Measurements from ENCODE around the gene ADAMTSL1.

ADAMTSL1 gene

GRCh38 chr9:18806232-18807080, 332.5 kb downstream of the ADAMTSL1 start:
- Histone ChIP-seq H3K9me3 (ENCODE audit: control insufficient read depth in 1 of 2, low read length in 2 of 2) (no peaks in the 10 kb centered on the region), H3K9ac (ENCODE audit: low read depth in 1 of 2, low read length in 2 of 2) (no peak overlapping the region), H3K4me1 (ENCODE audit: control insufficient read depth in 1 of 2, insufficient read depth in 2 of 2, low read length in 2 of 2) (no peaks in the 10 kb centered on the region), H3K4me3 (ENCODE audit: low read depth in 1 of 2, low read length in 2 of 2) (no peak overlapping the region), H3K27me3 (ENCODE audit: control insufficient read depth in 1 of 2, insufficient read depth in 2 of 2, low read length in 2 of 2) (no peaks in the 10 kb centered on the region), H3K36me3 (ENCODE audit: control insufficient read depth in 1 of 2, insufficient read depth in 2 of 2, low read length in 2 of 2) (no peaks in the 10 kb centered on the region), H3K27ac (ENCODE audit: low read depth, low read length) (no peak overlapping the region)

DNA sequence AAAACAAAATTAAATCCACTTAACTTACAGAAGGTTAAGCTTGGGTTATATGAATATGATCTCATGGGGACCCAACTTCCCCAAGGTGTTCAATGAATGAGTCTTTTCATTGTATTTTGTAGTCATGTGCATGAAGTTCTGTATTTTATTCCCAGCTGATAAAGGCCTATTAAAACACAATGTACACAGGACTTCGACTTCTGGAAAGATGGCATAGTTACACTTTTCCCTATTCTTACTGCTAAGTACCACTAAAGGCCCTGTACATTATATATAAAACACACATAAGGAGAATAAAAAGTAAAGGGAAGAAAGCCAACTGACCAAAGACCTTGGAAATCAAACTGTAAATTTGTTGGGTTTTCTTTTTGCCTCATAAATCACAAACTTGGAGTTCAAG, 336.6 kb downstream of the ADAMTSL1 start:
- no peak overlapping the region for H3K27ac ChIP-seq (ENCODE audit: low read depth, low read length)
- H3K36me3 ChIP-seq (ENCODE audit: control insufficient read depth in 1 of 2, insufficient read depth in 2 of 2, low read length in 2 of 2): no peaks in the 10 kb centered on the region
- no peaks in the 10 kb centered on the region for H3K27me3 ChIP-seq (ENCODE audit: control insufficient read depth in 1 of 2, insufficient read depth in 2 of 2, low read length in 2 of 2)
- no peak overlapping the region for H3K9ac ChIP-seq (ENCODE audit: low read depth in 1 of 2, low read length in 2 of 2)
- H3K4me3 ChIP-seq (ENCODE audit: low read depth in 1 of 2, low read length in 2 of 2): no peak overlapping the region
- H3K9me3 ChIP-seq (ENCODE audit: control insufficient read depth in 1 of 2, low read length in 2 of 2): no peaks in the 10 kb centered on the region
- H3K4me1 ChIP-seq (ENCODE audit: control insufficient read depth in 1 of 2, insufficient read depth in 2 of 2, low read length in 2 of 2): no peaks in the 10 kb centered on the region

- Histone ChIP-seq H3K27me3 (ENCODE audit: control insufficient read depth in 1 of 2, insufficient read depth in 2 of 2, low read length in 2 of 2) (no peaks in the 10 kb centered on the region), H3K4me3 (ENCODE audit: low read depth in 1 of 2, low read length in 2 of 2) (no peak overlapping the region), H3K36me3 (ENCODE audit: control insufficient read depth in 1 of 2, insufficient read depth in 2 of 2, low read length in 2 of 2) (no peaks in the 10 kb centered on the region), H3K9ac (ENCODE audit: low read depth in 1 of 2, low read length in 2 of 2) (no peak overlapping the region), H3K9me3 (ENCODE audit: control insufficient read depth in 1 of 2, low read length in 2 of 2) (no peaks in the 10 kb centered on the region), H3K27ac (ENCODE audit: low read depth, low read length) (no peak overlapping the region), H3K4me1 (ENCODE audit: control insufficient read depth in 1 of 2, insufficient read depth in 2 of 2, low read length in 2 of 2) (no peaks in the 10 kb centered on the region)
These were observed 337.2 kb downstream of the ADAMTSL1 start for GRCh38 chr9:18811171-18811570.

DNA sequence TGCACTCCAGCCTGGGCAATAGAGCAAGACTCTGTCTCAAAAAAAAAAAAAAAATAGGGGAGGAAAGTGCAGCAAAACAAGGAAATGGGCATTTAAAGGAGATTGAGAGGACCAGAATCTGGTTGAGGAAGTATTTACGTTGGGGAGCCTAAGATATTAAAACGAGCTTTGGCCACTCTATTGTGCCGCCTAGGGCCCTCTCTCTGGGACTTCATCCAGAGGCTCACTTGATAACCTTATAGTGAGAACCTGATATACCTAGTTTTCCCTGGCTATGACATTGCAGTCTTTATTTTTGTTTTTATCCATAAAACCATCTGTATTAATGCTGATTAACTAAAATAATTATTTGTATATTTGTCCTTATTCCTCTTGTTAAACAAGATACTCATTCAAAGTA, 345.5 kb downstream of the ADAMTSL1 start:
- Histone ChIP-seq H3K4me1 (ENCODE audit: control insufficient read depth in 1 of 2, insufficient read depth in 2 of 2, low read length in 2 of 2) (peaks cover 3 to 13% of the 10 kb centered on the region in 2 donors), H3K4me3 (ENCODE audit: low read depth in 1 of 2, low read length in 2 of 2) (no peak overlapping the region), H3K27ac (ENCODE audit: low read depth, low read length) (no peak overlapping the region), H3K9ac (ENCODE audit: low read depth in 1 of 2, low read length in 2 of 2) (no peak overlapping the region), H3K36me3 (ENCODE audit: control insufficient read depth in 1 of 2, insufficient read depth in 2 of 2, low read length in 2 of 2) (no peaks in the 10 kb centered on the region), H3K27me3 (ENCODE audit: control insufficient read depth in 1 of 2, insufficient read depth in 2 of 2, low read length in 2 of 2) (no peaks in the 10 kb centered on the region), H3K9me3 (ENCODE audit: control insufficient read depth in 1 of 2, low read length in 2 of 2) (no peaks in the 10 kb centered on the region)

DNA sequence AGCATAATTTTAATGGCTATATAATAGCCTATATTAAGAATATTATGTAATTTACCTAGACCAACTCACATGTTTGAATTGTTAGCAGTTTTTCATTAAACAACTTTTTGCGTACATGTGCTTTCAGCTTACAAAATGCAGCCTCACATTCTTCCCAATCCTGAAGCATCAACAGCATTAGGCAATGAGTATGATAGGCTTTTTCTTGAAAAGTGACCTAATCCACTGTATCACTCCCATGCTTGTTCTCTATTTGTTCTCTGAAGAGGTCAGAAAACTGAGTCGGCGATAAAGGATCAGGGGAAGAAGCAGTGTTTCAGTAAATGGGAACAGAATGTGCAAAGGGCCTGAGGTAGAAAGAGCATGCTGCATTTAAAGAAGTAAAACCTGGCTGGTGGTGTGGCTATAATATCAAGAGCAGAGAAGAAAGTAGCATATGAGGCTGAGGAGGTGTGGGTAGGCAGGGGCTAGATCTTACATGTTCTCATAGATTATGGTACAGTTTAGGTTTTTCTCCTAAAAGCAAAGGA, 346.7 kb downstream of the ADAMTSL1 start:
- H3K4me1 ChIP-seq (ENCODE audit: control insufficient read depth in 1 of 2, insufficient read depth in 2 of 2, low read length in 2 of 2): peaks cover 3 to 17% of the 10 kb centered on the region in 2 donors
- no peaks in the 10 kb centered on the region for H3K36me3 ChIP-seq (ENCODE audit: control insufficient read depth in 1 of 2, insufficient read depth in 2 of 2, low read length in 2 of 2)
- H3K9ac ChIP-seq (ENCODE audit: low read depth in 1 of 2, low read length in 2 of 2): no peak overlapping the region
- no peak overlapping the region for H3K27ac ChIP-seq (ENCODE audit: low read depth, low read length)
- no peaks in the 10 kb centered on the region for H3K27me3 ChIP-seq (ENCODE audit: control insufficient read depth in 1 of 2, insufficient read depth in 2 of 2, low read length in 2 of 2)
- H3K4me3 ChIP-seq (ENCODE audit: low read depth in 1 of 2, low read length in 2 of 2): no peak overlapping the region
- no peaks in the 10 kb centered on the region for H3K9me3 ChIP-seq (ENCODE audit: control insufficient read depth in 1 of 2, low read length in 2 of 2)

GRCh38 chr9:18821788-18822187, 347.8 kb downstream of the ADAMTSL1 start:
- Histone ChIP-seq H3K9ac (ENCODE audit: low read depth in 1 of 2, low read length in 2 of 2) (no peak overlapping the region), H3K9me3 (ENCODE audit: control insufficient read depth in 1 of 2, low read length in 2 of 2) (no peaks in the 10 kb centered on the region), H3K4me3 (ENCODE audit: low read depth in 1 of 2, low read length in 2 of 2) (no peak overlapping the region), H3K36me3 (ENCODE audit: control insufficient read depth in 1 of 2, insufficient read depth in 2 of 2, low read length in 2 of 2) (no peaks in the 10 kb centered on the region), H3K4me1 (ENCODE audit: control insufficient read depth in 1 of 2, insufficient read depth in 2 of 2, low read length in 2 of 2) (peaks cover 3 to 17% of the 10 kb centered on the region in 2 donors), H3K27ac (ENCODE audit: low read depth, low read length) (no peak overlapping the region), H3K27me3 (ENCODE audit: control insufficient read depth in 1 of 2, insufficient read depth in 2 of 2, low read length in 2 of 2) (no peaks in the 10 kb centered on the region)

- Histone ChIP-seq H3K27ac (ENCODE audit: low read depth, low read length) (no peak overlapping the region), H3K4me1 (ENCODE audit: control insufficient read depth in 1 of 2, insufficient read depth in 2 of 2, low read length in 2 of 2) (peaks cover 3 to 17% of the 10 kb centered on the region in 2 donors), H3K9me3 (ENCODE audit: control insufficient read depth in 1 of 2, low read length in 2 of 2) (no peaks in the 10 kb centered on the region), H3K9ac (ENCODE audit: low read depth in 1 of 2, low read length in 2 of 2) (no peak overlapping the region), H3K36me3 (ENCODE audit: control insufficient read depth in 1 of 2, insufficient read depth in 2 of 2, low read length in 2 of 2) (no peaks in the 10 kb centered on the region), H3K27me3 (ENCODE audit: control insufficient read depth in 1 of 2, insufficient read depth in 2 of 2, low read length in 2 of 2) (no peaks in the 10 kb centered on the region), H3K4me3 (ENCODE audit: low read depth in 1 of 2, low read length in 2 of 2) (no peak overlapping the region)
These were observed 348.9 kb downstream of the ADAMTSL1 start for GRCh38 chr9:18822850-18823249.

DNA sequence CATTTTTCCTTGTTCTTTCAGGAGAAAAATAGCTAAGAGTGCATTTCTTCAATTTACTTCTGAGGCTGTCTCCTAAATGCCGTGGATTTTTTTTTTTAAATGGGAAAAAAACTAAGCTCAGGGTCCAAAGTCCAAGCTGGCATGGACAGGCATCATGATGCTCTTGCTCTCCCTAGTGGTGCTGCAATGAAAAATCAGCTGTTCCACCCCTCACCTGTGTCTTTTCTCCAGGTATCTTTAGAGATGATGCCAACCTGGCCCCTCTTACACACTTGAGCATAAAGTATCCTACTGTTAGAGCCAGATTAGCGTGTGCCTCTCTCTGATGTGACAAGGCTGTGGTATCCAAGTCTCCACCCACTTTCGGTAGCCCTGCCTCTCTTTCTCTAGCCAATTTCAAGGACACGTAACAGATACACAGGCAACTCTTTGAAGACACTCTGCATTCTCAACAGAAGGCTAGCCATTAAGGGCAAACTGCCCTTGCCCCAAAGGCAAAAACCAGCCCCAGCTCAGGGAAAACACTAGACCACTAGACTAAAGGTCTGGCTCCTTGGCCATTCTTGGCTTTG, 350.2 kb downstream of the ADAMTSL1 start:
- H3K27me3 ChIP-seq (ENCODE audit: control insufficient read depth in 1 of 2, insufficient read depth in 2 of 2, low read length in 2 of 2): no peaks in the 10 kb centered on the region
- H3K27ac ChIP-seq (ENCODE audit: low read depth, low read length): no peak overlapping the region
- H3K4me3 ChIP-seq (ENCODE audit: low read depth in 1 of 2, low read length in 2 of 2): no peak overlapping the region
- H3K9ac ChIP-seq (ENCODE audit: low read depth in 1 of 2, low read length in 2 of 2): no peak overlapping the region
- no peaks in the 10 kb centered on the region for H3K9me3 ChIP-seq (ENCODE audit: control insufficient read depth in 1 of 2, low read length in 2 of 2)
- H3K36me3 ChIP-seq (ENCODE audit: control insufficient read depth in 1 of 2, insufficient read depth in 2 of 2, low read length in 2 of 2): no peaks in the 10 kb centered on the region
- H3K4me1 ChIP-seq (ENCODE audit: control insufficient read depth in 1 of 2, insufficient read depth in 2 of 2, low read length in 2 of 2): peaks cover 3 to 17% of the 10 kb centered on the region in 2 donors

DNA sequence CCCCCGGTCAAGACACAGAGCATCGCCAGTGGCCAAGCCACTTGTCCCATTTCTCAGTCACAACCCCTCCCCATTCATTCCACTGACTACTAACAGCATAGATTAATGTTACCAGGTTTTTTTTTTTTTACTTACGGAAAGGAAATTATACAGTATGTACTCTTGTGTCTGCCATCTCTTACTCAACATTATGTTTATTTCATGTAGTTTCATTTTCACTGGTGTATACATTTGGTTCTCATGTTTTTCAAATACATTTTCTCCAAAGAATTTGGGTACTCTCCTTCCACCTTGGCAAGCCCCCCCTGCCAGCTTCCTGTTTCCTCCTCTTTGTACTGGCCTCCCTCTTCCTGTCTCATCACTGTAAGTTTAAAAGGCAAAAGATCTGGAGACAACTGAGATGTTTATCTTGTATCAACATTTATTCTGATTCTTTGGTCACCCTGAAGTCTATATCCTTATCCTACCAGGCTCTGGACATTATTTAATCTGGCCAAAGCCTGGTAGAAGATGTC, 351.8 kb downstream of the ADAMTSL1 start:
- Histone ChIP-seq H3K36me3 (ENCODE audit: control insufficient read depth in 1 of 2, insufficient read depth in 2 of 2, low read length in 2 of 2) (no peaks in the 10 kb centered on the region), H3K27ac (ENCODE audit: low read depth, low read length) (no peak overlapping the region), H3K4me3 (ENCODE audit: low read depth in 1 of 2, low read length in 2 of 2) (no peak overlapping the region), H3K9ac (ENCODE audit: low read depth in 1 of 2, low read length in 2 of 2) (no peak overlapping the region), H3K9me3 (ENCODE audit: control insufficient read depth in 1 of 2, low read length in 2 of 2) (no peaks in the 10 kb centered on the region), H3K27me3 (ENCODE audit: control insufficient read depth in 1 of 2, insufficient read depth in 2 of 2, low read length in 2 of 2) (no peaks in the 10 kb centered on the region), H3K4me1 (ENCODE audit: control insufficient read depth in 1 of 2, insufficient read depth in 2 of 2, low read length in 2 of 2) (peaks cover 3 to 17% of the 10 kb centered on the region in 2 donors)

DNA sequence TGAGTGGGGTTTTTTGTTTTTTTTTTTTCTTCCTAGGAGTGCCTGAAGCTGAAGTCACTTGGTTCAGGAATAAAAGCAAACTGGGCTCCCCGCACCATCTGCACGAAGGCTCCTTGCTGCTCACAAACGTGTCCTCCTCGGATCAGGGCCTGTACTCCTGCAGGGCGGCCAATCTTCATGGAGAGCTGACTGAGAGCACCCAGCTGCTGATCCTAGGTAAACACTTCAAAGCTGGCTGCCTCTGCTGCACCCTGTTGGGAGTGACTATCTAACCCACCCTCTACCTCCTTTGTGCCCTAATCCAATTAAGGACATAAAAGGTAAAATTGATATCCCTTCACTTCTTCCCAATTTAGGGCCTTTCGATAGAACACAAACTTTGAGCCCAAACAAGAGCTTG, 352.3 kb downstream of the ADAMTSL1 start:
- Histone ChIP-seq H3K9me3 (ENCODE audit: control insufficient read depth in 1 of 2, low read length in 2 of 2) (no peaks in the 10 kb centered on the region), H3K36me3 (ENCODE audit: control insufficient read depth in 1 of 2, insufficient read depth in 2 of 2, low read length in 2 of 2) (no peaks in the 10 kb centered on the region), H3K4me3 (ENCODE audit: low read depth in 1 of 2, low read length in 2 of 2) (no peak overlapping the region), H3K27me3 (ENCODE audit: control insufficient read depth in 1 of 2, insufficient read depth in 2 of 2, low read length in 2 of 2) (no peaks in the 10 kb centered on the region), H3K27ac (ENCODE audit: low read depth, low read length) (no peak overlapping the region), H3K4me1 (ENCODE audit: control insufficient read depth in 1 of 2, insufficient read depth in 2 of 2, low read length in 2 of 2) (peaks cover 3 to 17% of the 10 kb centered on the region in 2 donors), H3K9ac (ENCODE audit: low read depth in 1 of 2, low read length in 2 of 2) (no peak overlapping the region)

Data from duodenal mucosa (tissue), 2 donors.